Nephron (organoid): Measurements from ENCODE around the gene LMX1A.

Source experiments
- H3K27ac Mint-ChIP-seq, 3 experiments: 2 replicates each; pipeline ENCODE4 v1.8.0; 2020; ENCODE audit warnings: mixed read lengths in 3 of 3, mild to moderate bottlenecking in 2 of 3, moderate library complexity in 1 of 3
- H3K27me3 Mint-ChIP-seq: 2 replicates; pipeline ENCODE4 v1.8.0; 2021; ENCODE audit warnings: low read depth, mild to moderate bottlenecking, moderate library complexity, mixed read lengths
- H3K36me3 Mint-ChIP-seq: 2 replicates; pipeline ENCODE4 v1.8.0; 2020; ENCODE audit warnings: low read depth, mixed read lengths
- H3K4me1 Mint-ChIP-seq: 2 replicates; pipeline ENCODE4 v1.8.0; 2020; ENCODE audit warnings: mixed read lengths
- H3K4me3 Mint-ChIP-seq, 3 experiments: 2 replicates each; pipeline ENCODE4 v1.8.0; 2020; ENCODE audit warnings: mild to moderate bottlenecking in 3 of 3, mixed read lengths in 3 of 3, moderate library complexity in 2 of 3
- H3K9me3 Mint-ChIP-seq: 2 replicates; pipeline ENCODE4 v1.8.0; 2020; ENCODE audit warnings: mixed read lengths
- CTCF ChIP-seq, 3 experiments: fragments of 200-600 bp; sonication (generic); IDR thresholded peaks; one replicate each; pipeline ENCODE4 v1.5.0; 2021; ENCODE audit warnings: antibody characterized with exemption in 3 of 3; ENCODE audit not compliant: unreplicated experiment in 3 of 3

The LMX1A gene

GRCh38 chr1:165179306-165179705 lies 177.2 kb downstream of the LMX1A start:
- H3K9me3 Mint-ChIP-seq: peaks cover 13% of the 10 kb centered on the region
- H3K36me3 Mint-ChIP-seq: no peaks in the 10 kb centered on the region
- peaks cover 23% of the 10 kb centered on the region for H3K27me3 Mint-ChIP-seq
- TF ChIP-seq CTCF (IDR thresholded peaks at IDR 0.05; ENCODE audit: unreplicated experiment in 3 of 3): no peak
- H3K27ac Mint-ChIP-seq: no peak overlapping the region
- no peaks in the 10 kb centered on the region for H3K4me1 Mint-ChIP-seq
- H3K4me3 Mint-ChIP-seq: no peak overlapping the region

- H3K27me3 Mint-ChIP-seq: peaks cover 11% of the 10 kb centered on the region
- H3K4me3 Mint-ChIP-seq: no peak overlapping the region
- no peaks in the 10 kb centered on the region for H3K36me3 Mint-ChIP-seq
- no peak for TF ChIP-seq CTCF (IDR thresholded peaks at IDR 0.05; ENCODE audit: unreplicated experiment in 3 of 3)
- H3K9me3 Mint-ChIP-seq: no peaks in the 10 kb centered on the region
- no peak overlapping the region for H3K27ac Mint-ChIP-seq
- no peaks in the 10 kb centered on the region for H3K4me1 Mint-ChIP-seq
These were observed 182.0 kb downstream of the LMX1A start for GRCh38 chr1:165174491-165174890.

- Mint-ChIP-seq H3K4me3 (no peak overlapping the region), H3K9me3 (no peaks in the 10 kb centered on the region), H3K4me1 (no peaks in the 10 kb centered on the region), H3K36me3 (no peaks in the 10 kb centered on the region), H3K27me3 (peaks cover 14% of the 10 kb centered on the region), H3K27ac (no peak overlapping the region)
- no peak for TF ChIP-seq CTCF (IDR thresholded peaks at IDR 0.05; ENCODE audit: unreplicated experiment in 3 of 3)
These were observed 182.7 kb downstream of the LMX1A start for GRCh38 chr1:165173818-165174217.

- Mint-ChIP-seq H3K36me3 (no peaks in the 10 kb centered on the region), H3K4me3 (no peak overlapping the region), H3K9me3 (no peaks in the 10 kb centered on the region), H3K27ac (no peak overlapping the region), H3K27me3 (peaks cover 18% of the 10 kb centered on the region), H3K4me1 (no peaks in the 10 kb centered on the region)
- TF ChIP-seq CTCF (IDR thresholded peaks at IDR 0.05; ENCODE audit: unreplicated experiment in 3 of 3): no peak
These were observed 183.1 kb downstream of the LMX1A start for GRCh38 chr1:165173409-165173808.

GRCh38 chr1:165172666-165173065 lies 183.8 kb downstream of the LMX1A start:
- no peaks in the 10 kb centered on the region for H3K36me3 Mint-ChIP-seq
- TF ChIP-seq CTCF (IDR thresholded peaks at IDR 0.05; ENCODE audit: unreplicated experiment in 3 of 3): no peak
- no peaks in the 10 kb centered on the region for H3K9me3 Mint-ChIP-seq
- no peak overlapping the region for H3K4me3 Mint-ChIP-seq
- no peaks in the 10 kb centered on the region for H3K4me1 Mint-ChIP-seq
- no peak overlapping the region for H3K27ac Mint-ChIP-seq
- H3K27me3 Mint-ChIP-seq: peaks cover 18% of the 10 kb centered on the region

- Mint-ChIP-seq H3K4me3 (no peak overlapping the region), H3K27ac (no peak overlapping the region), H3K36me3 (no peaks in the 10 kb centered on the region), H3K27me3 (peaks cover 21% of the 10 kb centered on the region), H3K4me1 (no peaks in the 10 kb centered on the region), H3K9me3 (no peaks in the 10 kb centered on the region)
- TF ChIP-seq CTCF (IDR thresholded peaks at IDR 0.05; ENCODE audit: unreplicated experiment in 3 of 3): no peak
These were observed 186.8 kb downstream of the LMX1A start for GRCh38 chr1:165169729-165170128.
